Measurements from ENCODE around the gene PGAP6.

PGAP6 gene

DNA sequence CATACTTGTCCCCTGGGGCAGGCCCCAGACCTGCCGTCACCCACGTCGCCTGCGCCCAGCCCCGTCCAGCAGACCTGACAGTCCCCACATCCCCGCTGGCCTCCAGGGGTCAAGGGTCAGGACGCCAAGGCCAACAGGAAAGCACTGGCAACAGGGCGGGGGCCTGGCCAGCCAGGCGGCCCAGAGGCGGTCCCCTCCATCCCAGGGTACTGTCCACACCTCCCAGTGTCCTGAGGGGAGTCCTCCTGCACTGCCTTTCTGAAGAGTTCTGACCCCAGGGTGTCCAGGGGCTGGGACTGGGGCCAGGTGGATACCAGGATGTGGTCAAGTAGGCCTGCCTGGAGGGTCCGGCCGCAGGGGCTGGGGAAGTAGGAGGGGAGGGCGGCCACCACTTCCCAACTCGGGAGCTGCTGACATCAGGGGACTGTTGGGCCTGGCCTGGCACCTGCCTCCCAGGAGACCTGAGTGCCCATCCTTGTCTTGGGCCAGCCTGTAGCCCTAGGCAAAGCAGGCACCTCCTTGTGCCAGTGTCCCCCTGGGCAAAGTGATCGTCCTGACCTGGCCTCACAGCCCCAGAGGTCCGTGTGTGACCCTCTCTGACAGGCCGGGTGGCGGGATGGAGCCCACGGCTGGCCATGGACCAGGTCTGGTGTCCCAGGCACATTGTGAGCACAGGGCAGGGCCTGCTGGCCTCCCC, 22.6 kb downstream of the PGAP6 start:
- TF ChIP-seq CTCF (IDR thresholded peaks at IDR 0.05; ENCODE audit: low read depth, low read length) = no peak
- no peak overlapping the region for H3K4me3 ChIP-seq (replicated peaks in 1 of 2; ENCODE audit: low read depth in 2 of 2, low read length in 2 of 2)
- DNase-seq (ENCODE audit: low read depth in 2 of 2) = no peak

DNA sequence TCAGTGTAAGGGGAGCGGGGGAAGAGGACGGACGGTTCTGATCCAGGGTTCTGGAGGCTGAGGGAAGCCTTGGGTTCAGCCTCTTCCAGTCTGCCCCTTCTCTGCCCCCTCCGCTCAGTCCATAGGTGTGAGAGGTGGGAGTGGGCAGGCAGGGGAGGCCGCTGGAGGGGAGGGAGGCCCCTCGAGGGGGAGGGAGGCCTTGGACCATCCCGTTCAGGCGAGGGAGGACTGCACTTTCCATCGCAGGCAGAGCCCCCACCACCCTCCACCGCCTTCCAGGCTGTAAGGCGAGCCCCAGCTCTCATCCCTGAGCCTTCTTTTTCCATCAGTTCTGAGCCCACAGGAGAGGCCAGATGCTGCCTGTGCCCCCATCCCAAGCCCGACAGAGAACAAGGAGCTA, 25.0 kb downstream of the PGAP6 start:
- no peak for DNase-seq (ENCODE audit: low read depth in 2 of 2)
- TF ChIP-seq CTCF (IDR thresholded peaks at IDR 0.05; ENCODE audit: low read depth, low read length) = no peak
- H3K4me3 ChIP-seq (replicated peaks in 1 of 2; ENCODE audit: low read depth in 2 of 2, low read length in 2 of 2) = no peak overlapping the region

- no peak for DNase-seq (ENCODE audit: low read depth in 2 of 2)
- TF ChIP-seq CTCF (IDR thresholded peaks at IDR 0.05; ENCODE audit: low read depth, low read length) = no peak
- no peak overlapping the region for H3K4me3 ChIP-seq (replicated peaks in 1 of 2; ENCODE audit: low read depth in 2 of 2, low read length in 2 of 2)
Observed at GRCh38 chr16:354971-355461, 26.8 kb downstream of the PGAP6 start.

DNA sequence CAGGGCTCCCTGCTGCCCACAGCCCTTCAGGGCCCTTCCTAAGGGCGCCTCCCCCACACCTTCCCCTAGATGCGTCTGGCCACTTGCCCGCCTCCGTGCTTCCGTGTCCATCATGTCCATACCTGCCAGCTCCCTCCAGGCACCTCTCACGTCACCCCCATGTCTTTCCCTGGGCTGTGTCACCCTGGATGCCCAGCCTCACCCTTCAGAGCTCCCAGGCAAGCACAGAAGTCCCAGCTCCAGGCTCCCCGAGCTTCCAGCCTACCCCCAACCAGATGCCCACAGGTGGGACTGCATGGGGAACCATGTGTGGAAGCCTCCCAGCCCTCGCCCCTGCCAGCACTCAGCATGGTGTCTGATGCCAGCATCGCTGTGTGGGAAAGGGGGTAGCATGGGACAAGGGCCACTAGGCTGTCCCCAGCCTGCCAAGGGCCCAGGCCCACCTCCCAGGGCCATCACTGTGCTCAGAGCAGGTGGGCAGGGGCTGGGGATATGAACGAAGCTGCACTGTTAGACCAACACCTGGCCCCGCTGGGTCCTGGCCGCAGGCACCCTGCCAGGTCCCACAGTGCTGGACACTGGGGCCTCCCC, 27.4 kb downstream of the PGAP6 start:
- H3K4me3 ChIP-seq (replicated peaks in 1 of 2; ENCODE audit: low read depth in 2 of 2, low read length in 2 of 2) = no peak overlapping the region
- no peak for TF ChIP-seq CTCF (IDR thresholded peaks at IDR 0.05; ENCODE audit: low read depth, low read length)
- no peak for DNase-seq (ENCODE audit: low read depth in 2 of 2)

GRCh38 chr16:353404-354290, 28.1 kb downstream of the PGAP6 start:
- DNase-seq (ENCODE audit: low read depth in 2 of 2) = no peak
- TF ChIP-seq CTCF (IDR thresholded peaks at IDR 0.05; ENCODE audit: low read depth, low read length) = no peak

DNA sequence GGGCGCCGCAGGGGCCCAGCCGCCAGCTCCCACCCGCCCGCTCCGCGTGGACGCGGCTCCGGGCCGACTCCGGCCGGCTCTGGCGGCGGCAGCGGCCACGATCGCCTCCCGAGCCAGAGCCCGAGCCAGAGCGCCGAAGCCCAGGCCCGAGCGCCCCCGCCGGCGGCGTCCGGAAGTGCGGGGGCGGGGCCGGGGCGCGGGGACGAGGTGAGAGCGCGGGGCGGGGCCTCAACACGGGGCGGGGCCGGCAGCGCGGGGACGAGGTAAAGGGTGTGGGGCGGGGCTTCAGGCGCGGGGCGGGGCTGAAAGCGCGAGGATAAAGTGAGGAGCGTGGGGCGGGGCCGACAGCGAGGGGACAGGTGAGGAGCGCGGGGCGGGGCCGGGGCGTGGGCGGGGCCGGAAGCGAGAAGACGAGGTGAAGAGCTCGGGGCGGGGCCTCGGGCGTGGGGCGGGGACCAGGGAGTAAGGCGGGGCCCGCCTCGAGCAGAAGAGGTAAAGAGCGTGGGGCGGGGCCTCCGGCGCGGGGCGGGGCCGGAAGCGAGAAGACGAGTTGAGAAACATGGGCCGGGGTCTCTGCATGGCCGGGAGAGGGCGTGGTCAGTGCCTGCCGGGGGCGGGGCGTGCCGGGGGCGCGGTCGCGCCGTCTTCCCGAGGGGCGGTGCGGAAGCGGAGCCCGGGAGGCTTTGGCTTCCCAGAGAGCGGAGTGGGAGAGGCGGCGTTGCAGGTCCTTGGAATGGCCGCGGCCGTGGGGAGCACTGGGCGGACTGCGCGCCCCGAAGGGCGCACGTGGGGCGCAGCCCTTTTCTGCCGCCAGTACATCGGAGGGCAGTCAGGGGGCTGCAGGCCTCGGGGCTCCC, 29.0 kb downstream of the PGAP6 start, which contains the start of gene AXIN1:
Gene AXIN1 (minus strand): TSS at position 177 of the 857 bp plus-strand sequence. CDS start 5,698 bp downstream, outside the sequence.
- peak; percentile 94 to 97 for DNase-seq (ENCODE audit: low read depth in 2 of 2)
- TF ChIP-seq CTCF (IDR thresholded peaks at IDR 0.05; ENCODE audit: low read depth, low read length) = peak; percentile 22
- peak within 1 kb of the TSS; percentile 60 to 66 for H3K4me3 ChIP-seq (replicated peaks in 1 of 2; ENCODE audit: low read depth in 2 of 2, low read length in 2 of 2)

More at GRCh38 chr16:353404-354290, 28.1 kb downstream of the PGAP6 start:
- H3K4me3 ChIP-seq (replicated peaks in 1 of 2; ENCODE audit: low read depth in 2 of 2, low read length in 2 of 2) = peak overlapping the region; percentile 23 to 40

All from cardiac fibroblast (primary cell).